HG03378 (cell line): ENCODE data around the gene SUPT3H.

Experiments used
- ATAC-seq: cut with Tn5 transposase; IDR thresholded peaks from one replicate; pipeline ENCODE4 v1.9.1; 2021; ENCODE audit warnings: mild to moderate bottlenecking, moderate library complexity; ENCODE audit not compliant: unreplicated experiment

The SUPT3H gene

DNA sequence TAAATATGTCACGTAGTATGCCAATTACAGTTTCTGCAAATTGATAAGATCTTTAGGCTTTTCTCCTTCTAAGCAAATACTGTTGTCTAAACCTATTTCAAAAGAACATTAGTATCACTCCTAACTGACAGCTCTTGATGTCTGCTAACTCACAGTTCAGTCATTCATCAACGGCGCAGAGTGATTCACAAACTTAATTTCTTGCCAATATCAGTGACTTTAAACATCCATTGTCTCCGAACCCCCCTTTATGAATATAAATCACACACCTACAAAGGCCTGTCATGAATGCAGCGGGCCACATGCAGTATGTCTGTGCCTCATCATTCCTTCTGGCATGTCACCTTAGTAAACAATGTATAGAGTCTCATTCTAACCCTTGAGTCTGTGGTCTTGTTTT, 569.6 kb downstream of the SUPT3H start:
- no peak for ATAC-seq

DNA sequence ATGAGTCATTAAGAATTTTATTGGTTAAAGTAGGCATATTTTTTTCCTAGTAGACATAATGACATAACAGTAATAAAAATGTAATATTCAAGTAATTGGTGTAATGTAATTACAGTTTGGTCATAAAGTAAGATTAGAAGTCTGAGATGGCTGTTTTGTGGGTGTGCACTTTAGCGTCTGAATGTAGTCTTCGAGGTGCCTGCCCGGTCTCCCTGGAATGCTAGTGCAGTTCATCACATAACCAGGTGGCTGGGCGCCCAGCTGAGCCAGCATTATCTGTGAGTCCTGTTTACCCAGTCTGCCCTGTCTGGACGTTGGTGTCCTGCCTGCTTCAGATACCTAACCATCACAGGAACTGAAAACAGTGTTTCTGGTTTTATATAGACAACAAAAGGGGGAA, 571.1 kb downstream of the SUPT3H start:
- ATAC-seq = no peak

DNA sequence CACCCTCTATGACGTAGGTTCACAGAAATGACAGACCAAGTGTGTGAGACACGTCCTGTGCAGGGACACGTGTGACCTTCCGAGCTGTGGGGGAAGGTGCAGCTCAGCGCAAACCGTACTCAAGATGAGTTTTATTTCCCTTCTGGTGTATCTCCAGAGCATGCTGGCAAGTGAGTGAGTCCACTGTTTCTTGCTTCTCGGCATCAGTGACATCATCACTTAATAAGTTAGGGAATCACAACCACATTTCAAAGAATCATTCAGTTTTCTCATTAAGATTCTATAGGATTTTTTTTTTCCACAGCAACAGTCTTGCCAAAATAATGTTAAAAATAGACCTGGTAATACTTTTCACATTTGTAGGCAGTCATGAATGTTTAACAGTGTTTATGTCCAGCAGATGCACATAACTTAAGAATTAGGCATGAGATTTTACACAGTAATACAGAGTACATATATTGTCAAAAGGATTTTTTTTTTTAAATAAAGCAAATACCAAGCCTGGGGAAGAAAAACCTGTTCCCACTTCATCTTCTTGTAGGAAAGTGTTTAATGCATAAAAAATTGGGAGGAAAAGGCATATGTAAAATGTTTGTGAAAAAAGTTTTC, 572.4 kb downstream of the SUPT3H start:
- ATAC-seq = no peak

DNA sequence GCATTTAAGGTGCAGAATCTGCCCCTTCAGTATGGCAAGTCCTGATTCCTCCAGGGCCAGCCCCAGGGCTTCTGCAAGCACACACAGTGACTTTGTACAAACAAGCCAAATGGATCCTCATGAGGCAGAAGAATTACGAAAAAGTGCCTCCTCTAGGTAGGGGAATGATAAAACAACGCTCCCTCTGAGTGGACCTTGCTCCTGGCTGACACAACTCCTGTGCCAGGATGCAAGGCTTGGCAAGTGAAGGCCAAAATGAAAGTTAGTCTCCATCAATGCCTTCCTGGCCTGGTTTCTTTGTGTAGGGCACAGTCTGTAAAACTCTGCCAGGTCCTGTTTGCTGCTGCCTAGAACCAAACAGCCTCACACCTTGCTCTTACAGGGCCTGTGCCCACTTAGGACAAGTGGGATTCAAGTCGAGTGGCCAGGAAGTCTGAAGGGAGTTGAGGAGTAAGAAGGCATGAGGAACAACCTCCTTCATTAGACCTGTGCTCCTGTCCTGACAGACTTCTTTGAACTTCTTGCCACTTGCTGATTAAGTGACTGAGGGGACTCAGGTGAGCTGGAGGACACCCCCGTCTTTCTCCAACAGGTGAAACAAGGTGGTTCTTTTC, 573.1 kb downstream of the SUPT3H start:
- ATAC-seq = no peak

DNA sequence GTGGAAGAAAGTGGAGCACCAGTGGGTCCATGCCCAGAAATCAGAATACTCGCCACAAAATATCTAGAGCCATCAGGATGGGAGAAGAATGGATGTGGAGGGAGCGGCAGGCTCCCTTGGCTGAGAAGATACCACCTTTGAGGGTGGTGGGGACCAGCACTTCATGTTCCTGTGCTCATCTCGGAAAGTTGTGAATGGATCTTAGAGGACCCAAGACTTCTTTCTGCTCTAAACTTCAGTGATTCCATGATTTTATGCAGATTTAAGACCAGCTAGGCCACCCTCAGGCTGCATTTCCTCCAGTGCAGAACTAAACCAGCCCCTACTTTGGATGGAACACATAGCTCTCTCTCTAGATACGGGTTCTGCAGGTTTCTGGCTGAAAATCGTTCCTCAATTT, 573.7 kb downstream of the SUPT3H start:
- no peak for ATAC-seq

DNA sequence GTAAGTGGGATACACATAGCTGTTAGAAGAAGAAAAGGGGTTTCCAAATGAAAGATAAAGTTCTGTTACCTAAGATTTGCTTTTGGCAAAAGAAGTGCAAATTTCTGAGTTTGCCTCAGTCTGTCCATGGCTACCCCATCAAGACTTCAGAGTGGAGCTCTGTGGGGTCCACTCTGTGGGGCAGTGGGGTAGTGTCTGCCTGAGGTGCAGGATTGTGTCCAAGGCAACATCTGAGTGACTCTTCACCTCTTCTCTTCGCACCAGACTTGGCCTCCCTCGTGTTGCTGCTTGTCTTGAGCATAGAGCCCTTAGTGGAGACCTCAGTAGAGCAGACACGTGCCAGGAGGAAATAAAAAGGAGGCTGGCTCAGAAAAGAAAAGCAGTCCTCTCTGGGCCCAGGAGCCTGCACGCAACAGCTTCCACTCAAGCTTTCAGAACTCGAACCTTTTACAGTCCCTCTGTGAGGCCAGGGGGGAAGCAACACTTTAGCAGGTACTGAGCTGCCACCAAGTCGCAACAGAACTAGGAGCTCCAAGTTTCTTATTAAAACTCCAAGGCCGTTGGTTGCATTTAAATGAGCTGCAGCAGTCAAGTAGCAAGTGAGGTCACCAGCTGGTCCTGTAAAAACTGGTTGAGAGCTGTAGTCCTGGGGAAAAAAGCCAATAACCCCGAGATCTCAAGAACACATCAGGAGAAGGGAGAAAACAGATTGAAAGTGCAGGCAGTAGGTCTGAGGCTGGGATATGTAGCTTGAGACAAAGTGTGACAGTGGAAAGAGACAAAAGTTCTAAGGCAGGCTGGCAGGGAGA, 576.7 kb downstream of the SUPT3H start:
- ATAC-seq = no peak

DNA sequence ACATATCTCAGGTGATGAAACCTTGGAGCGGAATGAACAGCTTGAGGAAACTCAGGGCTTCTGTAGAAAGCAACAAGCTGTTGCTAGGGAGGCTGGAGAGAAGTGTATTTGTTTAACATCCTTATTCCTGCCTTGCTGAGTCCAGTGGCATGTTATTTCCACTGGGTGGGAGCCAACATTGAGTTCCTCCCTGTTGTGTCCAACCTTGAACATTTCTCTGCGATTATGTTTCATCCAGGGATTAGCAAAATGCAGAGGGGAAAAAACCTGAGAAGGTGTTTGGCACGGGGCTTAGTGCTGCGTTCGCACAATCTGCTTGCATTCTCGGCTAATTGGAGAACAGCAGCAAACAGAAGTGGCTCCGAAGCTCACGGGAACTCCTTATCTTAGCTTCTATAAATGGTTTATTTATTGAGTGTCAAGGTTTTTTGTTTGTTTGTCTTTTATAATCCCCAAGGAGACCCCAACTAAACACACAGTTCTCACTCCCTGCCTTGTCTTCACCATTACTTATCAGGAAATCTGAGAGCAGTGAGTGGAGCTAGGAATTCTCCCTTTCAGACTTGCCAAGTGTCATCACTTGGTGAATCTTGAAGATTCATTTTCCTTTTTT, 577.5 kb downstream of the SUPT3H start:
- no peak for ATAC-seq

DNA sequence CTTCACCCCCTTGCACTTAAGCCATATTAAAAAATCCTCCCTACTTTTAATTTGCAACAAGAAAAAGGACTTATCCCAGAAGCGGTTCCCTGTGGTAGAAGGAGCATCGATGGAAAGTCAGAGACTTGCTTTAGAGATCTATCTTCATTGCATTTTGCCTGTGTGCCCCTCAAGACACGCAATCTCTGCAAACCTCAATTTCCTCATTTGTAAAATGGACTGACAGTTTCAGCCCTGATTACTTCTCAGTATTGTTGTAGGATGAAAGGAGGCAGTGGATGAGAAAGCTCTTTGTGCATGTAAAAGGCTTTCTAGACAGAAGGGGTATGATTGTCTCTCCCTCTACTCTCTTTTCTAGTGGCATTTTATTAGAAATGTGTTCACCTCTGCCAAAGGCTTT, 580.0 kb downstream of the SUPT3H start:
- ATAC-seq = no peak

DNA sequence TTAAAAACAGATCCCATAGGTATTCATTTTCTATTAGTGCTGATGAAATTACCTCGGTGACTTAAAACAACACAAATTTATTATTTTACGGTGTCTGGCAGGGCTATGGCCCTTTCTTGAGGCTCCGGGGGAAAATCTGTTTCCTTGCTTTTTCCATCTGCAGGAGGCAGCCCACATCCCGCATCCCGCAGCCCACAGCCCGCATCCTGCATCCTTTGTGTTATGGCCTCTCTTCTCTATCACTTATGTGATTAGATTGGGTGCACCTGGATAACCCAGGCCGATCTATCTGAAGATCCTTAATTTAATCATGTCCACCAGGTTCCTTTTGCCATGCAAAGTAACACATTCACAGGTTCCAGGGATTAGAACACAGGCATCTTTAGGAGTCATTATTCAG, 582.4 kb downstream of the SUPT3H start:
- no peak for ATAC-seq

DNA sequence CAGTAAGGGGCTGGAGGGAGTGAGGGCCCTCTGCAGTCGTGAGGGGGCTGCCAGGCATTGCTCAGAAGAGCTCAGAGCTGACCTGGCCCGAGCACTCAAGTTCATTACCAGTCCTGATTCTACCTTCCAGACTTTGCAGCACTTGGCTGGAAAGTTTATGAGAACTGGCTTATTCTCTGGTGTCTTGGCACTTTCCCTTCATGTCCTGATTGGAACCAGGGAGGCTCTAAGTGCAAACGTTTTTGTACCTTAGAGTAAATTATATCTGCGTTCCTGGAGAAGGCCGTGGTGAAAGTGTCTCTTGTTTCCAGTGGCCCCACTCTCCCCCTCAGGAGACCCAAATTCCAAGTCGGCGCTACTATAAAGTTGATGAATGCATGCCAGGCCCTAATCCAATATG, 587.9 kb downstream of the SUPT3H start:
- ATAC-seq = no peak

DNA sequence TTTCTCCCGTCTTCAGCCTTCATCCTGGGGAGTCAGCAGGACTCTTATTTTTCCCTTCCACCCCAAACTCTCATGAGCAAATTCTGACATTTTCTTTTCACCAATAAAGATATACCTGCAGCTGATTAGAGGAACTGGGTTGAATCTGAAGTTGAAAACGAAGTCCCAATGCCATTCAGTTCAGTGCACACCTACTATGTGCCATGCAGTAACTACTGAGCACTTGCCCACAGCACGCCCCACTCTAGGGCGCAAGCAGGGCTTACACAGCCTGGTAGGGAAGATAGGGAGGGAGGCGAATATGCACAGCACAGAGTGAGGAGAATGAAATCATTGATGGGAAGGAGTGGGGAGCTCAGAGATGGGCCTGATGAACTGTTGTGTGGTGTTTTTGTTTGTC, 588.7 kb downstream of the SUPT3H start:
- no peak for ATAC-seq

DNA sequence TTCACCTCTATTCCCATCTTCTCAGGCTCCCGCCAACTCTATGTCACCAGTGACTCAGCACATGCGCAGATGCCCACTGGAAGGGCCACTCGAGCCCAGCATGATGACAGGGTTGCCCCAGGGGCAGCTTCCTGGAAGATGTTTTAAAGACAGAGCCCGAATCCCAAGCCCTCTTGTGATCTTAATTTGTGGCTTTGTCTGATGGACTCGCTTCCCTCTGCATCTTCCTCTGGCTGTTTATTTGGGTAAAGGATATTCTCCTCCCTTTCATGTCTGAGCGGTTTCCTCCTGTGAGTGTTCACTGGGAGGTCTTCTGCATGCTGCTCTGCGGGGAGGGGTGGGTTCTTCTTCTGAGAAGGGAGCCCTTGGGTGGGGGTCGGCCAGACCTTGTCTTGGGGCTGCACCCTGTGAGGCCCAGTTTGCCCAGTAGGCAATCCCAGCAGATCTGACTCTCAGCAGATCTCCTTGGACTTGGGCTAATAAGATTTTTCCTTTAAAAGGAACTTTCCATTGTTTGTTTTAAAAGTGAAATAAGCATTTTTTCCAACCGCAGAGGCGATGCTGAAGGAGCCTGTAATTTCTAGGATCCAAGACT, 589.2 kb downstream of the SUPT3H start:
- ATAC-seq = no peak

DNA sequence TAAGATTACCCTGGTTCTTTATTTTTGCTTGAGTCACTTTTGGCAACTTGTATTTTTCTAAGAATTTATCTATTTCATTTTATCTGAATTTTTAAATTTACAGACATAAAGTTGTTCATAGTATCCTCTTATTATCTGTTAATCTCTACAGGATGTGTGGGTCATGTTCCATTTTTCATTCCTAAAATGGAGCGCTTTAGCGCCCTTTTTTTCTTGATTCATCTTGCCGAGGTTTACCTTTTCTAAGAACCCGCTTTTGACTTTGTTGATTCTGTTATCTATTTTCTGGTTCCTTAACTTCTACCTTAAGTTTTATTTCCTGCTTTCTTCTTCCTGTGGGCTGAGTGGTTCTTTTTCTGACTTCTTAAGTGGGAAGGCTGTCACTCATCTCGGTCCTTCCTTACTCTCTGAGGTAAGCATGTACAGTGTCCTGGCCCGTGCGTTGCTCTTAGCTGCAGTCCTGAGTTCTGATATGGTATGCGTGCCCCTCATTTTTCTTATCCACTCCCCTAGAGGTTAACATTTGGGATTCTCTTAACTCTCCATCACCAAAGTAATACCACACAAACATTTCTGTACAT, 590.4 kb downstream of the SUPT3H start:
- no peak for ATAC-seq

DNA sequence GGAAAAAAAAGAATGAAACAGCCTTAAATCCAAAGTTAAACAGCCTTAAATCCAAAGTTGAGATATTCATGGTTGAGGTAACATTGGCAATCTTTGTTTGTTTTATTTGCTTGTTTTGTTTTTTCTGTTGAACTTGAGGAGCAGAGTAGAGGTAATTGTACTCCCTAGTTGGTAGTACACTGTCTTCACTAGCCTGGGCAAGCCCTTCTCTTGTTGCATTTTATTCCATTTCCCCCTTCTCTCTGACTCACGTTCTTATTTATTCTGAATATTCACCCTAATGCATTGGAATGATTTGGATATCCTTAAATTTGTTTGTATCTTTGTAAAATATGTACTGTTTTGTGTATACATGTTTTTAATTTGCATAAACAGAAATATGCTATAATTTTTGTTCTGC, 592.6 kb downstream of the SUPT3H start:
- no peak for ATAC-seq

DNA sequence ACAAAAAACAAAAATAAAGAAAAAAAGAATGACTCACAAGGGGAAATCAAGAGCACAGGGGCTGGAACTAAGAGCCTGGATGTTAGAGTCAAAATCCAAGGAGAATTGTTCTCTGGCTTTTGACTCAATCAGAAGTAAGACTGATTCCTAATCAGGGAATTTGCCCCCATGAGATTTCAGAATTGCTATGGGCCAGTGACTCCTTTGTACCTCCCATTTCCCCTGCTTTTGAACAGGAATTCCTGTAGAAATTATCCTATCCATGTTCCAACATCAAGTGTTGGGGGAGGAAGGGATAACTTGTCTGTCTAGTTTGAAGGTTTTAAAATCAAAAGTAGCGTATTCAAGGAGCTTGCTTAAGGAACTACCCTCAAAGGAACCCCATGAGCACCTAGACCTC, 593.5 kb downstream of the SUPT3H start:
- ATAC-seq = no peak

DNA sequence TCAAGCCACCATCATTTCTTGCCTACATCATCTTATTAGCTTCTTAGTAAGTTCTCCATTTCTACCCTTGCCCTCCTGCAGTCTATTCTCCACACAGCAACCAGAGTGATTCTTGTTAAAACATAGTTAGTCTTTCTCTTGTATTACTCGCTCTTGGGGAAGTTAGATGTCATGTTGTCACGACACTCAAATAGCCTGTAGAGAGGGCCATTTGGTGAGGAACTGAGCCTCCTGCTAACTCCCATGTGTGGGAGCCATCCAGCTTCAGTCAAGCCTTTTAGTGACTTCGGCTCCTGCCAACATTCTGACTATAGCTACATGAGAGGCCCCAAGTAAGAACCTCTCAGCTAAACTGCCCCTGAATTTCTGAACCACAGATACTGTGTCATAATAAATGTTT, 594.8 kb downstream of the SUPT3H start:
- ATAC-seq = no peak

DNA sequence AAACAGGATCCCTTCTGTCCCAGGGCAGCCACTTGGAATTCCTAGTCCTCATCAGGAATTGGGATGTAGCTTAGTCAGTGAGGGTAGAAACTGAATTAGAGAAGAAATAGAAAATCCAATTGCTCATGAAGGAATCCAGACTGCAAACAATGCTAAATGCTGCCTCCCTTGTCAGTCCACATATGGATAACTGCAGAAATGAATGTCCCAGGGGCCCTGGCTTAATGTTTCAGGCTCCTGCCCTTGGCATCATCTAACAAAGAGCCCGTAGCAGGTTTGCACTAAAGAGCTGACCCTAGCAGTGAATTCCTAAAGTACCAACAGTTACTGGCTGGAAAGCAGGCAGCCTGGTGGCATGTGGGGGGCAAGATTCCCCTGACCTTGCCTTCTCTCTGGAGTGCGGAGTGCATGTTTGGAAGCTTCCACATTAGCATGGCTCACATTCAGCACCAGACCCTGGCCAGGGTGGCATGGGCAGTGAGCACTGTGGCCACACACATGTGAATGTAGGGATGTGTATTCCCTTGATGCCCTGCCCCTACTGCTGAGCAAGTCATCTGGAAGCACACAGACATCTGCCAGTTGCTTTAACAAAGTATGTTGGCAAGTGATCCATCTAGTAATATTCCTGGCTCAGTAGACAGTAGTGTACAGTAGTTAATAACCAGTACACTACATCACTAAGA, 595.7 kb downstream of the SUPT3H start:
- ATAC-seq = no peak

DNA sequence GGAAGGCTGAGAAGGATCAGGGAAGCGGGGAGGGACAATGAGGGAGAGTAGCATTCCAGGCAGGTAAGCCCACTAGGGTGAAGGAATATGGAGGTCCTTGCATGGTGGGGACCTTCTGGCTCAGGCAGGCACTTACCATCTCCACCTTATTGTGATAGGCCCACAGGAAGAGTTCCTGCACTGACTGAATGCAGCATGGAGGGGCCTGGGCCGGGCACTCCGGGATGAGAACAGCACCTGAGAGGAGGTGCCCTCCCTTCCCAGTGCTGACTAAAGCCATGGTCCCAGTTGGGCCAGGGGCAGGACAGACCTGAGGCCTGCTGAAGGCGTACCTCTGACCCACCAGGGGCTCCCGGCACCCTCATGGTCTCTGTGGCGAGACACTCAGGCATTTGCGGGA, 597.6 kb downstream of the SUPT3H start:
- no peak for ATAC-seq

DNA sequence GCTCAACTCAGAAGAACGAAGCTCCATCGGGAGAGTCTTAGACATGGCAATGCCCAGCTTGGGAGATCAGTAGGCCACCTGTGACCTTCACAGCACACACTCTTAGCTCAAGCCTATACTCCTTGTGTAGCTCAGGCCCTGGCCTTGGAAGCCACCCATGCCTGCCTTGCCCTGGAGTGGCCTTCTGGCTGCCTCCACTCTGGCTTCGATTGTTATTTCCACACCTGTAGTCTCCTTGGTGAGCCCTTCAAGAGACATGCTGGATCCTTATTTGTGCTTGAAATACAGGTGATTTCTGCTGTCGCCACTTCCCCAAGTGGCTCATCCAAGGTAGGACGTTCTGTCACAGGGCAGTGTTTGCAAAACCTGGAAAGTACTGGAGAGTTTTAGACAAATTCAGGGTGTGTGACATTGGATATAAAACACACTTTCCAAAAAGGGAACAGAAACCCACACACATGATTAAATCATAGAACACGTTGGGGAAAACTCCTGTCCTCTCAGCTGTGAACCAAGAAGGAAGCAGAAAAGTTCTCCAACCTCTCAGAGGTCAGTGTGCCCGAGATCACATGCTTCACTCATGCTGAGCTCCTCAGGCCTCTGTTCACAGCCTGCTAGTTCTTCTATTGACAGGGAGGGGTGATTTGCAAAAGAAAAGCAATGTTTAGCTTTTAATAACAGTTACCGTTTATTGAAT, 598.5 kb downstream of the SUPT3H start:
- ATAC-seq = peak; percentile 76
